NCI-H748 treated with DMSO at 0.1 percent for 48 hours (cell line): ENCODE measurements around the gene RAD51B.

ENCODE experiments used
- DNase-seq: peaks from one replicate; lab custom pipeline; 2025; lab: John Stamatoyannopoulos, UW

The RAD51B gene

DNA sequence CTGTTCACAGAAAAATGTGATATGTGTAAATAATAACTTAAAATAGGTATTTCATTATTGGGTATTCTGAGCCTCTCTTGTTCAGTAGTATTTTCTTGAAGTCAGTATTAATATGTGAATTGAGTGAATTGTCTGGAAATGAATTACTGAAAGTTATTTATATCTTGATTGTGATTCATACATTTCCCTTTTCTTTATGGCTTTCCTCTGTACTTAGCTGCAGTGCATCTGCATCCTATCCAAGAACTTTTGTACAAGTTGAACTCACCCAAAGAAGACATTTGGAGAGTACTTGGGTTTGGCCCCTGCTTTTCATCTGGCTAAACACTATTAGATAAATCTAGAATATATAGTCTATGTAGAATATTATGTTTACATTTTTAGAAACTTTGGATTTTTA lies 326.0 kb downstream of the RAD51B start:
- DNase-seq: no peak

DNA sequence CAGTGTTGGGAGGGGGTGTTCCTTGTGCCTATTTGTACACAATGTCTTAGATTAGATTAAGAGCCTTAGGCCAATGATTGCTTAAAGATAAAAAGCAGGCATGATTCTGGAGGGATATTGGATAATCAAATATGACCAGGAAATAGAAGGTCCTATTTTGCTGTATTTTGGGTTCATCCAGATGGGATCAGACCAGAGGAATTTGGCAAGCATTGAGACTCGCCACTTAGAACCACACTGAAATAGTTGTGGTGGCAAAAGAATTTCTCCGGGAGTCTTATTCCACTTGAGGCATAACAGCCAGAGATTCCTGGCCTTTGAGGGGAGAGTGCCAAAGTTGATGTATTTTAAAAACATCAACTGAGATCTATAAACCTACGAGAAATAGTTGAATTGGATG lies 327.2 kb downstream of the RAD51B start:
- no peak for DNase-seq

- DNase-seq: no peak
These were observed 327.7 kb downstream of the RAD51B start for GRCh38 chr14:68147303-68147702.

DNA sequence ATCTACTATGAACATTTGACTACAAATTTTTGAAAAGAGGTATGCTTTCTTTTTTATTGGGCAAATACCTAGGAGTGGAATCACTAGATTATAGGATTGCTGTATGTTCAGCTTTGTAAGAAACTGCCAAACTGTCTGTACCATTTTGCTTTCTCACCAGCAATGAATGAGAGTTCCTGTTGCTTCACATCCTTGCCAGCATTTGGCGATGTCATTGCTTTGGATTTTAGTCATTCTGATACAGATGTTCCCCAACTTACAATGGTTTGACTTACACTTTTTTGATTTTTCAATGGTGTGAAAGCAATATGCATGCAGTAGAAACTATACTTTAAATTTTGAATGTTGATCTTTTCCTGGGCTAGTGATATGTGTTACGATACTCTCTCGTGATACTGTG lies 328.7 kb downstream of the RAD51B start:
- no peak for DNase-seq

DNA sequence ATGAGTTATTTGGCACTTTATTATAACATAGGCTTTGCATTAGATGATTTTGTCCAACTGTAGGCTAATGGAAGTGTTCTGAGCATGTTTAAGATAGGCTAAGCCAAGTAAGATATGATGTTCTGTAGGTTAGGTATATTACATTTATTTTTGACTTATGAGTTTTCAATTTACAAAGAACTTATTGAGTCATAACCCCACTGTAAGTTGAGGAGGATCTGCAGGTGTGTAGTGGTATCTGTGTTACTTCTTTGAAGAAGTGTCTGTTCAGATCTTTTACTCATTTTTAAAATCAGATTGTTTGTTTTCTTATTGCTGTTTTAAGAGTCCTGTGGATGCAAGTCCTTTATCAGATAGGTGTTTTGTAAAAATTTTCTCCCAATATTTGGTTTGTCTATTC lies 329.2 kb downstream of the RAD51B start:
- no peak for DNase-seq

DNA sequence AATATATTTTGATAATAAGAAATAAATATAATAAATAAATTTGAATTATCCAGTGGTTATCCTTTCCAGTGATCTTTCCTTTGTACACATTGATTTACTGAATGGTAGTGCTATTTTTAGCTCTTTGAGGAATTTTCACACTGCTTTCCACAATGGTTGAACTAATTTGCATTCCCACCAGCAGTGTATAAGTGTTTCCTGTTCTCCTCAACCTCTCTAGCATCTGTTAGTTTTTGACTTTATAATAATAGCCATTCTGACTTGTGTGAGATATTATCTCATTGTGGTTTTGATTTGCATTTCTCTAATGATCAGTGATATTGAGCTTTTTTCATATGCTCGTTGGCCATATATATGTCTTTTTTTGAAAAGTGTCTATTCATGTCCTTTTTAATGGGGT lies 333.7 kb downstream of the RAD51B start:
- DNase-seq: no peak

GRCh38 chr14:68154275-68154674 lies 334.7 kb downstream of the RAD51B start:
- DNase-seq: no peak

GRCh38 chr14:68157971-68158371 lies 338.4 kb downstream of the RAD51B start:
- DNase-seq: no peak

GRCh38 chr14:68158640-68159039 lies 339.1 kb downstream of the RAD51B start:
- DNase-seq: no peak

- DNase-seq: no peak
These were observed 340.4 kb downstream of the RAD51B start for GRCh38 chr14:68159701-68160633.

DNA sequence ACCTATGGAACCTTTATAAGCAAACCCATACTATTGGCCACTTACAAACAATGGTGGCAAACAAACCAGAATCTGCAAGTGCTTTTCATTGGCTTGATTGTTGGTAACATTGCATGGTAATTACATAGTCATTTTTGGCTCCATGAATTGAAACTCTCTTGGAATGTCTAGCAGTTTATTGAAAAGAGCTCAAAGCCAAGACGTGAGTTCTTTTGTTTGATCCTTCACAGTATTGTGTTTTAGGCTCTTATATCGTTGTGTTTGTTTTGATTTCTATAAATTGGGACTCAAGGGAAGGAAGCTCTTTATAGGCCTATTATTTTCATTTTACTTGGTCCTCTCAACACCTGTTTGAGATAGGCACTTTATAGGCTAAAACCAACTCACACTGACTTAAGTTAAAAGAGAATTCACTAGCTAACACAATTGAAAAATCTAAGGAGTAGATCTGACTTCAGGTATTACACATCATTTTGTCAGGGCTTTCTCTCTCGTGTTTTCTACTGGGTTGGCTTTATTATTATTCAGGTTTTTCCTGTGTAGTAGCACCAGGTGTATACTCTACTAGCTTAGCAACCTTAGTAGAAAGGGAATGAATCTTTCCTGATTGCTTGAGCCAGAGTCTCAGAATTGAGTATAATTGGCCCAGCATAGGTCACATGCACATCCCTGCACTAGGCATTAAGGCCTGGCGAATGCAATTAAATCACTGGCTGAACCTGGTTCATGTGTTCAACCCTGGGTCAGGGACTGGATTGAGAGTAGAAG lies 341.4 kb downstream of the RAD51B start:
- no peak for DNase-seq

- DNase-seq: no peak
These were observed 343.3 kb downstream of the RAD51B start for GRCh38 chr14:68162887-68163286.

- DNase-seq: no peak
These were observed 345.1 kb downstream of the RAD51B start for GRCh38 chr14:68164711-68165113.

DNA sequence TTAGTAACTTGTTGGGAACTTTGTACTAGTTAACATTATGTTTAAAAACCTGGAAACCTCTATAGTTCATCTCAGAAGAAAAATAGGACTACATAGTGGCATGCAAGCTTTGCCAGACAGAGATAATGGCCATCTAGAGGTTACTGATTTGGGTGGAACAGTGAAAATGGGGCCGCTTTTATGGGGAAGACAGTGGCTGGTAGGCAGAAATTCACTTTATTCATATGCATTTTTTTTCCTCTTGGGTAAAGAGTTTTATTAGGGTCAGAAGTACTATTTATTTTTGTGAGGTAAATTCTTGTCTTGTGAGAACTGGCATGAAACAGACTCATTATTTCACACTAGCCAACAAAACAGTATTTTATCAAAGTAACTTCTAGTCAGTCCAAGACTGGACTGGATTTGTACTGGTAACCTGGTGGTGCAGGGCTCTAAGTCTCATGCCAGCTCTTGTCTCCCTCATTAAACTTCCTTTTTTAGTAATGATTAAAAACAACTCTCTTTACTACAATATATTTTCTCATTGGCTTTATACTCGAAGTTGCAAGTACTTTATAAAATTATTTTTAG lies 345.8 kb downstream of the RAD51B start:
- DNase-seq: no peak

- DNase-seq: no peak
These were observed 347.3 kb downstream of the RAD51B start for GRCh38 chr14:68166731-68167382.

DNA sequence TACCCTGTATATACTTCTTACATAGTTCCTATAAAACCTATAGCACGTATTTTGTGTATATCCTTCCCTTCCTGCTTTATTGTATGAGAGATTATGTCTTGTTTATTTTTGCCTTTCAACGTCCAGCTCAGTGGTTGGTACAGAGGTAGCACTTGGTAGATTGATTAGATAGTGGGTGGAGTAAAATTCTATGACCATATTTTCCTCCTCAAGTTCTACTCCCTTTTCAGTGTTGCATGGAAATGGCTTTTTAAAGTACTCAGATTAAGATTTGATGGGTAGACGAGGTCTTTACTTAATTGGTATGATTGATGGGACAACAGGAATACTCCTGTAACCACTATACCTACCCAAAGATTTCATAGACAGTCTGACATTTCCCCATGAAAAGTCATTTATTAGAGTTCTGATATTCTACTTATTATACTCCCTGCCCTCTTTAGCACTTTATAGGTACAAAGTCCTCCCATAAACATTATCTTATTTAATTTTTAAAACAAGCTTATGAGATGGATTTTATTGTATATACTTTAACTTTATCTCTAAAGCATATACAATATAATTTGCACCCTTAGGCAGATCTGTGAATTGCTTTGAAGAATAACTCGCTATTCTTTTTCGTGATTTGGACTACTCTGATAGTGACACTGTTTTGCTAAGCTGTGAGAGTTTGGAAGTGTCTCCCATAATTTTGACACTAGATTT lies 348.0 kb downstream of the RAD51B start:
- DNase-seq: no peak

- no peak for DNase-seq
These were observed 349.0 kb downstream of the RAD51B start for GRCh38 chr14:68168460-68169109.

- no peak for DNase-seq
These were observed 352.6 kb downstream of the RAD51B start for GRCh38 chr14:68172216-68172615.

DNA sequence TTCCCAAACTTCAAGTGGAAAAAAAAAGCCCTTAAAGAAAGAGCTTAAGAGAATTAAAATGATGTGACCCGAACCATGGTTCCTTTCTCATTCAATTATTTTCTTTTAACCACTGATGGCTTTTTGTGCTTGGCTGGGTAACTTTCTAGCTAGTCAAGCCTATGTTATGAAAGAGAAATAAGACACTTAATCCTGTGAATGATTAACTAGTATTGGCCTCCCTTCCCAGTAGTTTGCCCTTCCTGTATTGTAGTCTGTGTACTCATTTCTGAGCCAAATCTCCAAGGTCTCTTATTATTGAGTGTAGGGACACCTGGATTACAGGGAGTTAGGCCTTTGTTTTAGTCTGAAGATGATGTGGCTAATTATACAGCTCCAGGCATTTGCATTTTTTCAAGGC lies 353.0 kb downstream of the RAD51B start:
- no peak for DNase-seq

GRCh38 chr14:68173227-68173972 lies 353.8 kb downstream of the RAD51B start:
- no peak for DNase-seq
